ENCODE results near the gene RAB30.

The RAB30 gene

DNA sequence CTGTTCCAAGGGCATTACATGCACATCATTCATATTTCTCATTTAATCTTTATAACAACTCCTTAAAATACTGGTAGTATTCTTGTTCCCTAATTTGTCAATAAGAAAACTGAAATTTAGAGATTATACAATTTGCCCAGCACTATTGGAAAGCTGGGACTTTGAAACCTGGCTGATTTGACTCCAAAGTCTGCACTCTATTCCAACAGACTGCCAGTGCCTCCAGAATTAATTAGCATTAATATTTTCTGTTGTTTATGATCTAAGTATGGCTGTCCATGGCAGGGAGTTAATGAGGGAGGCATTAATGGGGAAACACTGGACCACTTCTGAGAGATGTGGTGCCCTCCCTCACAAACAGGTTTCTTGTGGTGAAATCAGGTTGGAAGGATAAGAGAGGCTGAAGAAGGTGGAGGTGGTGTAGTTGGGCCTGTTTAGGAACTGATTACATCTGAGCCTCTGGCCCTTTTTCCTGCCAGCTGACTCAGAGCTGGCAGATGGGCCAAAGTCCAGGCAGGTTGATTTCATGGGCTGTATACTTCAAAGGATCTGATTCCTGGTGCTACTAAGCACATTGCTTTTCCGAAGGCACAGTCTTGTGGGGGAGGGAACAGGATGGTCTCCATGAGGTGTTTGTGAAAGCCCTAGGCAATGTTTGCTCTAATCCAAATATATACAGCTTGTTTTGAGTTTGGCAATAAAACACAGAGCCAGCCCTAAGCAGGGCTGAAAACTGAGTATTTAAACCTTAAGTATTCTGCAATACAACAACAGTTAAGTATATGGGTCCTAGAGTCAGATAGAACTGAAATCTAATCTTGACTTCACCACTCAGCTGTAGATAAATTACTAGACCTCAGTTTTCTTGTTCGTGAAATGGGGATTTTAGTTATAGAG lies 21.0 kb upstream of the RAB30 start:
- TF ChIP-seq EP300 (IDR thresholded peaks at IDR 0.05; ENCODE audit: borderline replicate concordance) (no peak), RAD21 (IDR thresholded peaks at IDR 0.05; ENCODE audit: low read depth) (no peak), CEBPB (IDR thresholded peaks at IDR 0.05) (no peak)

DNA sequence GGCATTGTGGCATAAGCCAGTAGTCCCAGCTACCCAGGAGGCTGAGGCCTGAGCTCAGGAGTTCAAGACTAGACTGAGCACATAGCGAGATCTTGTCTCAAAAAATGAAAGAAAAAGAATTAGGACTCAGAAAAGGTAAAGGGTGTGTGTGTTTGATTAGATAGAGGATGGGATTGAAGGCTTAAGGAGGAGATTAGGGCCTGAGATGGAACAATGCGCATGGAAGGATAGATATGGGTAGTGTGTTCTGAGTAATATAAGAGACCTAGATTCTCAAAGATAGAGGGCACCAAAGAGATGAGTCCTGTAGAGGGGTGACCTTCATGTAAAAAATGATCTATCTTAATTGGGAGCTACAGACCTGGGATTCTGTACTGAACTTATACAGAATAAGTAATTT lies 17.3 kb upstream of the RAB30 start:
- no peak for TF ChIP-seq TEAD4 (IDR thresholded peaks at IDR 0.05)
- TF ChIP-seq EGR1 (IDR thresholded peaks at IDR 0.05), result no peak
- TF ChIP-seq NFIC (IDR thresholded peaks at IDR 0.05), result no peak
- TF ChIP-seq RAD21 (IDR thresholded peaks at IDR 0.05; ENCODE audit: low read depth), result no peak
- TF ChIP-seq ZBTB7A (IDR thresholded peaks at IDR 0.05; ENCODE audit: low read depth), result no peak
- no peak for TF ChIP-seq CREB1 (IDR thresholded peaks at IDR 0.05; ENCODE audit: low read depth)
- TF ChIP-seq, protein P1, sequence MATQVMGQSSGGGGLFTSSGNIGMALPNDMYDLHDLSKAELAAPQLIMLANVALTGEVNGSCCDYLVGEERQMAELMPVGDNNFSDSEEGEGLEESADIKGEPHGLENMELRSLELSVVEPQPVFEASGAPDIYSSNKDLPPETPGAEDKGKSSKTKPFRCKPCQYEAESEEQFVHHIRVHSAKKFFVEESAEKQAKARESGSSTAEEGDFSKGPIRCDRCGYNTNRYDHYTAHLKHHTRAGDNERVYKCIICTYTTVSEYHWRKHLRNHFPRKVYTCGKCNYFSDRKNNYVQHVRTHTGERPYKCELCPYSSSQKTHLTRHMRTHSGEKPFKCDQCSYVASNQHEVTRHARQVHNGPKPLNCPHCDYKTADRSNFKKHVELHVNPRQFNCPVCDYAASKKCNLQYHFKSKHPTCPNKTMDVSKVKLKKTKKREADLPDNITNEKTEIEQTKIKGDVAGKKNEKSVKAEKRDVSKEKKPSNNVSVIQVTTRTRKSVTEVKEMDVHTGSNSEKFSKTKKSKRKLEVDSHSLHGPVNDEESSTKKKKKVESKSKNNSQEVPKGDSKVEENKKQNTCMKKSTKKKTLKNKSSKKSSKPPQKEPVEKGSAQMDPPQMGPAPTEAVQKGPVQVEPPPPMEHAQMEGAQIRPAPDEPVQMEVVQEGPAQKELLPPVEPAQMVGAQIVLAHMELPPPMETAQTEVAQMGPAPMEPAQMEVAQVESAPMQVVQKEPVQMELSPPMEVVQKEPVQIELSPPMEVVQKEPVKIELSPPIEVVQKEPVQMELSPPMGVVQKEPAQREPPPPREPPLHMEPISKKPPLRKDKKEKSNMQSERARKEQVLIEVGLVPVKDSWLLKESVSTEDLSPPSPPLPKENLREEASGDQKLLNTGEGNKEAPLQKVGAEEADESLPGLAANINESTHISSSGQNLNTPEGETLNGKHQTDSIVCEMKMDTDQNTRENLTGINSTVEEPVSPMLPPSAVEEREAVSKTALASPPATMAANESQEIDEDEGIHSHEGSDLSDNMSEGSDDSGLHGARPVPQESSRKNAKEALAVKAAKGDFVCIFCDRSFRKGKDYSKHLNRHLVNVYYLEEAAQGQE (IDR thresholded peaks at IDR 0.05; ENCODE audit: low read depth), result no peak
- no peak for TF ChIP-seq TCF12 (IDR thresholded peaks at IDR 0.05; ENCODE audit: low read depth)
- no peak for TF ChIP-seq FOXM1 (IDR thresholded peaks at IDR 0.05; ENCODE audit: borderline replicate concordance, low read depth)
- TF ChIP-seq, protein P2, sequence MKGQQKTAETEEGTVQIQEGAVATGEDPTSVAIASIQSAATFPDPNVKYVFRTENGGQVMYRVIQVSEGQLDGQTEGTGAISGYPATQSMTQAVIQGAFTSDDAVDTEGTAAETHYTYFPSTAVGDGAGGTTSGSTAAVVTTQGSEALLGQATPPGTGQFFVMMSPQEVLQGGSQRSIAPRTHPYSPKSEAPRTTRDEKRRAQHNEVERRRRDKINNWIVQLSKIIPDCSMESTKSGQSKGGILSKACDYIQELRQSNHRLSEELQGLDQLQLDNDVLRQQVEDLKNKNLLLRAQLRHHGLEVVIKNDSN (IDR thresholded peaks at IDR 0.05), result no peak
- no peak for TF ChIP-seq EP300 (IDR thresholded peaks at IDR 0.05; ENCODE audit: borderline replicate concordance)
- TF ChIP-seq, protein P3, sequence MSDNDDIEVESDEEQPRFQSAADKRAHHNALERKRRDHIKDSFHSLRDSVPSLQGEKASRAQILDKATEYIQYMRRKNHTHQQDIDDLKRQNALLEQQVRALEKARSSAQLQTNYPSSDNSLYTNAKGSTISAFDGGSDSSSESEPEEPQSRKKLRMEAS (IDR thresholded peaks at IDR 0.05), result no peak
- no peak for TF ChIP-seq TAF1 (IDR thresholded peaks at IDR 0.05; ENCODE audit: low read depth)
- no peak for TF ChIP-seq CEBPB (IDR thresholded peaks at IDR 0.05)
- no peak for TF ChIP-seq YY1 (IDR thresholded peaks at IDR 0.05; ENCODE audit: low read depth)

DNA sequence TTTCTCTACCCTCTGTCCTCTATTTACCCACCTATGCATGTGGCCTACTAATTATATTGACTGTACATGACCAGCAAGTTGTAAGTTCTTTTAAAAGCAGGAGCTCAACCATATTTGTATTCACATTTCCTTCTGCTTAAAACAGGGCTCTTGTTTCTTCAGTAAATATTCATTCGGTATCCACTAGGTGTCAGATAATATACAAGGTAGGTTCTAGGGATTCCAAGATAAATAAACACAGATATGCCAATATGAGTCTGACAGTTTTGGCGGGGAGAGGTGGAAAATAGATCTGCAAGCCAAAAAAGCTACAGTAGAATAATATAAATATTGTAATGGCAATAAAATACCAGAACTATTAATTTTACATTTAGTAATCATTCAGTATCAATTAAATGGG lies 15.3 kb upstream of the RAB30 start:
- no peak for TF ChIP-seq YY1 (IDR thresholded peaks at IDR 0.05; ENCODE audit: low read depth)

DNA sequence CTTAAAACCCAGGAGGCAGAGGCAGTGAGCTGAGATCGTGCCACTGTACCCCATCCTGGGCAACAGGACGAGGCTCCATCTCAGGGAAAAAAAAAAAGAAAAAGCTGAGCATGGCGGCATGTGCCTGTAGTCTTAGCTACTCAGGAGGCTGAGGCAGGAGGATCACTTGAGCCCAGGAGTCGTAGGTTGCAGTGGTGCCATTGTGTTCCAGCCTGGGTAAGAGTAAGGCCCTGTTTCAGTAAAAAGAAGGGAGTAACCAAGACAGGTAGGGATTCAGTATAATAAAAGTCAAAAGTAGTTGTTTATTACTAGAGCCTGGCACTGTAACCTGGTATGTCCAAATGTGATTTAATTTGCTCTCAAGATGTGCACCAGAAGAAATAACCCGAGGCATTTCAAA lies 8.1 kb upstream of the RAB30 start:
- TF ChIP-seq ZBTB7A (IDR thresholded peaks at IDR 0.05; ENCODE audit: low read depth) (no peak), FOXM1 (IDR thresholded peaks at IDR 0.05; ENCODE audit: borderline replicate concordance, low read depth) (no peak), TAF1 (IDR thresholded peaks at IDR 0.05; ENCODE audit: low read depth) (no peak), TCF12 (IDR thresholded peaks at IDR 0.05; ENCODE audit: low read depth) (no peak), RAD21 (IDR thresholded peaks at IDR 0.05; ENCODE audit: low read depth) (no peak), EP300 (IDR thresholded peaks at IDR 0.05; ENCODE audit: borderline replicate concordance) (no peak), YY1 (IDR thresholded peaks at IDR 0.05; ENCODE audit: low read depth) (no peak), EGR1 (IDR thresholded peaks at IDR 0.05) (no peak), NFIC (IDR thresholded peaks at IDR 0.05) (no peak), CEBPB (IDR thresholded peaks at IDR 0.05) (no peak), CREB1 (IDR thresholded peaks at IDR 0.05; ENCODE audit: low read depth) (no peak), TEAD4 (IDR thresholded peaks at IDR 0.05) (no peak)
- TF ChIP-seq, protein P3 (IDR thresholded peaks at IDR 0.05), result no peak
- TF ChIP-seq, protein P1 (IDR thresholded peaks at IDR 0.05; ENCODE audit: low read depth), result no peak
- TF ChIP-seq, protein P2 (IDR thresholded peaks at IDR 0.05), result no peak

DNA sequence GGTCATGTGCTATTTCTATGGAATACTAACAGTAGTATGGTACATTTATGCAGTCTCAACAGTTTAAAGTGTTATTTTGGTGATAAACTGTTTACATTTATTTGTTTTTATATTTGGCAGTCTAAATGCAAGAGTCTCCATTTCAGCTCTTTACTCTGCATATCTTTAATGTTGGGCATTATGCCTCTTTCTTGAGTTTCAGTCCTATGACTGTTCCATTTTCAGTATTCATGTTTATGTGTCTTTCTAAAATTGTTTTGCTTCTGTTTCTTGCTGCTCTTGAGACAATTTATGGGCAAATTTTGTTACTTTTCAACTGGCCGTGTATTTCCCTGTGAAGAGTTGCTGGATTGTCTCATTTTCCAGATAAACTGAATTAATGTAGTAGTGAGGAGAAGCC lies 6.6 kb upstream of the RAB30 start:
- no peak for TF ChIP-seq EGR1 (IDR thresholded peaks at IDR 0.05)
- TF ChIP-seq TEAD4 (IDR thresholded peaks at IDR 0.05), result no peak
- TF ChIP-seq FOXM1 (IDR thresholded peaks at IDR 0.05; ENCODE audit: borderline replicate concordance, low read depth), result no peak
- TF ChIP-seq, protein P2 (IDR thresholded peaks at IDR 0.05), result no peak
- TF ChIP-seq TCF12 (IDR thresholded peaks at IDR 0.05; ENCODE audit: low read depth), result no peak
- no peak for TF ChIP-seq CEBPB (IDR thresholded peaks at IDR 0.05)
- no peak for TF ChIP-seq TAF1 (IDR thresholded peaks at IDR 0.05; ENCODE audit: low read depth)
- TF ChIP-seq NFIC (IDR thresholded peaks at IDR 0.05), result no peak
- TF ChIP-seq, protein P1 (IDR thresholded peaks at IDR 0.05; ENCODE audit: low read depth), result no peak
- TF ChIP-seq YY1 (IDR thresholded peaks at IDR 0.05; ENCODE audit: low read depth), result no peak
- no peak for TF ChIP-seq RAD21 (IDR thresholded peaks at IDR 0.05; ENCODE audit: low read depth)
- no peak for TF ChIP-seq ZBTB7A (IDR thresholded peaks at IDR 0.05; ENCODE audit: low read depth)
- TF ChIP-seq EP300 (IDR thresholded peaks at IDR 0.05; ENCODE audit: borderline replicate concordance), result no peak
- no peak for TF ChIP-seq CREB1 (IDR thresholded peaks at IDR 0.05; ENCODE audit: low read depth)
- TF ChIP-seq, protein P3 (IDR thresholded peaks at IDR 0.05), result no peak

Measured in Ishikawa (cell line).